HepG2 (cell line): ENCODE data around the gene AGT. TPM values are rescaled to one million over a fixed set of nuclear protein-coding genes. Genes with fewer than 3 reads are reported as not detected.

Experiments
- BRD4 ChIP-seq: sonication (generic); formaldehyde crosslinking; IDR thresholded peaks from 2 replicates; pipeline ENCODE4 v1.4.0; 2020; ENCODE audit warnings: missing genetic modification reagents
- EP300 ChIP-seq, 3 experiments: sonication (generic) in 1 of 3; formaldehyde crosslinking in 1 of 3; IDR thresholded peaks; 2 replicates each; pipeline versions ENCODE4 v1.5.1 to v1.6.1; 2011 to 2020; ENCODE audit warnings: low read depth in 2 of 3, low read length in 2 of 3, borderline replicate concordance in 1 of 3, improper control_type of control experiment in 1 of 3, mild to moderate bottlenecking in 1 of 3, missing genetic modification reagents in 1 of 3, moderate library complexity in 1 of 3
- KDM5A ChIP-seq: fragments of 200-600 bp; sonication (generic); IDR thresholded peaks from 2 replicates; pipeline ENCODE4 v1.7.0; 2018; ENCODE audit warnings: antibody characterized with exemption, mild to moderate bottlenecking, low read length, borderline replicate concordance
- NR2F1 ChIP-seq, 2 experiments: fragments of 450-650 bp in 1 of 2; formaldehyde crosslinking in 1 of 2; IDR thresholded peaks; 2 replicates each; pipeline versions ENCODE4 v1.5.0 to v1.6.1; 2016 to 2020; ENCODE audit warnings: mild to moderate bottlenecking in 1 of 2, missing compliant biosample characterization in 1 of 2, missing genetic modification reagents in 1 of 2, moderate library complexity in 1 of 2
- RBFOX2 ChIP-seq: fragments of 200-400 bp; formaldehyde crosslinking; IDR thresholded peaks from 2 replicates; pipeline ENCODE4 v1.6.1; 2017; ENCODE audit warnings: low read depth, mild to moderate bottlenecking, low read length
- ZNF225 ChIP-seq: sonication (generic); formaldehyde crosslinking; IDR thresholded peaks from 2 replicates; pipeline ENCODE4 v1.4.0; 2020; ENCODE audit warnings: mild to moderate bottlenecking, missing genetic modification reagents
- ZNF260 ChIP-seq: sonication (generic); formaldehyde crosslinking; IDR thresholded peaks from 2 replicates; pipeline ENCODE4 v1.4.0; 2020; ENCODE audit warnings: missing genetic modification reagents, low read depth, mild to moderate bottlenecking, borderline replicate concordance
- ZNF263 ChIP-seq: sonication (generic); formaldehyde crosslinking; IDR thresholded peaks from 2 replicates; pipeline ENCODE4 v1.4.0; 2020; ENCODE audit warnings: missing genetic modification reagents
- ZNF652 ChIP-seq: IDR thresholded peaks from 2 replicates; pipeline ENCODE4 v1.6.1; 2016; ENCODE audit warnings: low read depth, borderline replicate concordance
- ZNF776 ChIP-seq: sonication (generic); formaldehyde crosslinking; IDR thresholded peaks from 2 replicates; pipeline ENCODE4 v1.4.0; 2020; ENCODE audit warnings: mild to moderate bottlenecking, missing genetic modification reagents
- ZSCAN31 ChIP-seq: sonication (generic); formaldehyde crosslinking; IDR thresholded peaks from 2 replicates; pipeline ENCODE4 v1.5.0; 2020; ENCODE audit warnings: low read depth, mild to moderate bottlenecking, missing genetic modification reagents
- polyA plus RNA-seq, 8 experiments: library from polyadenylated mRNA; depleted of rRNA in 3 of 8; stranded (reverse) in 7 of 8; unstranded in 1 of 8; fragments of >200 nt; fragmentation: Illumina TruSeq in 4 of 8; extraction: Trizol in 4 of 8; gene quantifications; 2 replicates each; pipeline versions ENCODE4 v1.2.1 to v1.2.3, GENCODE V29; 2011 to 2016; ENCODE audit warnings: low read depth in 4 of 8, missing spikeins in 1 of 8, mixed read lengths in 1 of 8; ENCODE audit not compliant: insufficient read depth in 1 of 8
- total RNA-seq, 5 experiments: library from RNA; depleted of rRNA; stranded (reverse); fragments of >200 nt; fragmentation: Illumina TruSeq; extraction: Trizol; gene quantifications; 2 replicates each; pipeline ENCODE4 v1.2.3, GENCODE V29; 2016; ENCODE audit warnings: low read depth in 1 of 5
- TF ChIP-seq, protein P1 (sequence below): IDR thresholded peaks from 2 replicates; pipeline ENCODE4 v1.6.1; 2016; ENCODE audit warnings: low read depth, control low read depth
- TF ChIP-seq, protein P2 (sequence below): sonication (generic); formaldehyde crosslinking; IDR thresholded peaks from 2 replicates; pipeline ENCODE4 v1.4.0; 2020; ENCODE audit warnings: missing genetic modification reagents, mild to moderate bottlenecking, borderline replicate concordance
- TF ChIP-seq, protein P3 (sequence below): sonication (generic); formaldehyde crosslinking; IDR thresholded peaks from 2 replicates; pipeline ENCODE4 v1.4.0; 2020; ENCODE audit warnings: missing genetic modification reagents
- TF ChIP-seq, protein P4 (sequence below): IDR thresholded peaks from 2 replicates; pipeline ENCODE4 v1.6.1; 2016; ENCODE audit warnings: missing compliant biosample characterization, missing genetic modification reagents, borderline replicate concordance
- TF ChIP-seq, protein P5 (sequence below): sonication (generic); formaldehyde crosslinking; IDR thresholded peaks from 2 replicates; pipeline ENCODE4 v1.9.0; 2021; ENCODE audit warnings: missing genetic modification reagents, mild to moderate bottlenecking, borderline replicate concordance

AGT gene
- total and polyA plus RNA-seq, 2 of the 13 experiments (the other 11 are each of a cell fraction or from before 2014, with no cell fraction given): 892 to 2,071 TPM

DNA sequence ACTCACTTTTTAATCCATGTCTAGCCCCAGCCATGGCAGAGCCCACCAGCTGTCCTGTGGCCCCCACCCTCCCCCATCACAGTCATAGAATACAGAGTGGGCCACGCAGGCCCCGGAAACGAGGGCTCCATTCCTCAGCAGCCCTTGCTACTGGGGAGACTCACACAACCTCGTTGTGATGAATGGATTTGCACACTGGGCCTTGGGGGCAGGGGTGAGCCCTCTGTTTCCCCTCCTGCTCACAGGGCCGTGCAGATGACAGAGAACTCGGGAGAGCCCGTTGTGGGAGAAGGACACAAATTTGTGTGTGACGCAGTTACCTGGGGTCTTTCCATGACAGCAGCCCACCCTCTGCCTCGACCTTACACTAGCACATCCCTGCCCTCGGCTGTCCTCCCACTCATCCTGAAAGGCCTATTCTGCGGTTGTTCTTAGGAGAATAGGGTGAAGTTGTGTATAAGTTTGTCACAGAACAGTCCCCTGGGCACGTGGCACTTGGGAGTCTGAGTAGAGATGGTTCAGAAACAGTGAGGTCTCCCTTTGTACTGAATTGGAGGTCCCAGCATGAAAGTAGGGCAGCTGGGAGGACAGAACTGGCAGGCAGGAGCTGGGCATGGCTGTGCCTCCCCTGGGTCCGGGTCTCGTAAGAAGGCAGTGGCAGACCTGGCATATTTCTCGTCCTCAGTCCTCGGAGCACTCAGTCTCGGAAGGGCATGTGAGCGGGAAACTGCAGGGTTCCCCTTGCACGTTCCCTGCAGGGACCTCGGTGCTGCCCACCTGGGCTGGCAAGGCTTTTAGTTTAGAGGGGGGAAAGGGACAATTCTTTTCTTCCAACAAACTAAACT lies 6.8 kb downstream of the AGT start (continued):
- TF ChIP-seq KDM5A (no peak), ZNF260 (CRISPR knock-in tag) (no peak), EP300 (IDR thresholded peaks at IDR 0.05; ENCODE audit: low read depth in 2 of 2, low read length in 2 of 2) (no peak), EP300 (CRISPR knock-in tag; IDR thresholded peaks at IDR 0.05; ENCODE audit: borderline replicate concordance) (0 out of 2 replicates have a peak, but pooled peaks have one; percentile 16), ZSCAN31 (CRISPR knock-in tag) (no peak), ZNF263 (CRISPR knock-in tag) (0 out of 2 replicates have a peak, but pooled peaks have one; percentile 12), RBFOX2 (peak; percentile 35; the same call in 1 of the 2 replicates), ZNF776 (CRISPR knock-in tag) (no peak), ZNF225 (CRISPR knock-in tag) (0 out of 2 replicates have a peak, but pooled peaks have one; percentile 20), NR2F1 (CRISPR knock-in tag; IDR thresholded peaks at IDR 0.05) (no peak), ZNF652 (CRISPR knock-in tag) (no peak), BRD4 (no peak)
- TF ChIP-seq, protein P1, sequence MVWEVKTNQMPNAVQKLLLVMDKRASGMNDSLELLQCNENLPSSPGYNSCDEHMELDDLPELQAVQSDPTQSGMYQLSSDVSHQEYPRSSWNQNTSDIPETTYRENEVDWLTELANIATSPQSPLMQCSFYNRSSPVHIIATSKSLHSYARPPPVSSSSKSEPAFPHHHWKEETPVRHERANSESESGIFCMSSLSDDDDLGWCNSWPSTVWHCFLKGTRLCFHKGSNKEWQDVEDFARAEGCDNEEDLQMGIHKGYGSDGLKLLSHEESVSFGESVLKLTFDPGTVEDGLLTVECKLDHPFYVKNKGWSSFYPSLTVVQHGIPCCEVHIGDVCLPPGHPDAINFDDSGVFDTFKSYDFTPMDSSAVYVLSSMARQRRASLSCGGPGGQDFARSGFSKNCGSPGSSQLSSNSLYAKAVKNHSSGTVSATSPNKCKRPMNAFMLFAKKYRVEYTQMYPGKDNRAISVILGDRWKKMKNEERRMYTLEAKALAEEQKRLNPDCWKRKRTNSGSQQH (CRISPR knock-in tag): 0 out of 2 replicates have a peak, but pooled peaks have one; percentile 5
- TF ChIP-seq, protein P2, sequence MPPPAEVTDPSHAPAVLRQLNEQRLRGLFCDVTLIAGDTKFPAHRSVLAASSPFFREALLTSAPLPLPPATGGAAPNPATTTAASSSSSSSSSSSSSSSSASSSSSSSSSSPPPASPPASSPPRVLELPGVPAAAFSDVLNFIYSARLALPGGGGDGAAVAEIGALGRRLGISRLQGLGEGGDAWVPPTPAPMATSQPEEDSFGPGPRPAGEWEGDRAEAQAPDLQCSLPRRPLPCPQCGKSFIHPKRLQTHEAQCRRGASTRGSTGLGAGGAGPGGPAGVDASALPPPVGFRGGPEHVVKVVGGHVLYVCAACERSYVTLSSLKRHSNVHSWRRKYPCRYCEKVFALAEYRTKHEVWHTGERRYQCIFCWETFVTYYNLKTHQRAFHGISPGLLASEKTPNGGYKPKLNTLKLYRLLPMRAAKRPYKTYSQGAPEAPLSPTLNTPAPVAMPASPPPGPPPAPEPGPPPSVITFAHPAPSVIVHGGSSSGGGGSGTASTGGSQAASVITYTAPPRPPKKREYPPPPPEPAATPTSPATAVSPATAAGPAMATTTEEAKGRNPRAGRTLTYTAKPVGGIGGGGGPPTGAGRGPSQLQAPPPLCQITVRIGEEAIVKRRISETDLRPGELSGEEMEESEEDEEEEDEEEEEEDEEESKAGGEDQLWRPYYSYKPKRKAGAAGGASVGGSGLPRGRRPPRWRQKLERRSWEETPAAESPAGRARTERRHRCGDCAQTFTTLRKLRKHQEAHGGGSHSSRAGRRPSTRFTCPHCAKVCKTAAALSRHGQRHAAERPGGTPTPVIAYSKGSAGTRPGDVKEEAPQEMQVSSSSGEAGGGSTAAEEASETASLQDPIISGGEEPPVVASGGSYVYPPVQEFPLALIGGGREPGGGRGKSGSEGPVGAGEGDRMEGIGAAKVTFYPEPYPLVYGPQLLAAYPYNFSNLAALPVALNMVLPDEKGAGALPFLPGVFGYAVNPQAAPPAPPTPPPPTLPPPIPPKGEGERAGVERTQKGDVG: no peak
- TF ChIP-seq, protein P3, sequence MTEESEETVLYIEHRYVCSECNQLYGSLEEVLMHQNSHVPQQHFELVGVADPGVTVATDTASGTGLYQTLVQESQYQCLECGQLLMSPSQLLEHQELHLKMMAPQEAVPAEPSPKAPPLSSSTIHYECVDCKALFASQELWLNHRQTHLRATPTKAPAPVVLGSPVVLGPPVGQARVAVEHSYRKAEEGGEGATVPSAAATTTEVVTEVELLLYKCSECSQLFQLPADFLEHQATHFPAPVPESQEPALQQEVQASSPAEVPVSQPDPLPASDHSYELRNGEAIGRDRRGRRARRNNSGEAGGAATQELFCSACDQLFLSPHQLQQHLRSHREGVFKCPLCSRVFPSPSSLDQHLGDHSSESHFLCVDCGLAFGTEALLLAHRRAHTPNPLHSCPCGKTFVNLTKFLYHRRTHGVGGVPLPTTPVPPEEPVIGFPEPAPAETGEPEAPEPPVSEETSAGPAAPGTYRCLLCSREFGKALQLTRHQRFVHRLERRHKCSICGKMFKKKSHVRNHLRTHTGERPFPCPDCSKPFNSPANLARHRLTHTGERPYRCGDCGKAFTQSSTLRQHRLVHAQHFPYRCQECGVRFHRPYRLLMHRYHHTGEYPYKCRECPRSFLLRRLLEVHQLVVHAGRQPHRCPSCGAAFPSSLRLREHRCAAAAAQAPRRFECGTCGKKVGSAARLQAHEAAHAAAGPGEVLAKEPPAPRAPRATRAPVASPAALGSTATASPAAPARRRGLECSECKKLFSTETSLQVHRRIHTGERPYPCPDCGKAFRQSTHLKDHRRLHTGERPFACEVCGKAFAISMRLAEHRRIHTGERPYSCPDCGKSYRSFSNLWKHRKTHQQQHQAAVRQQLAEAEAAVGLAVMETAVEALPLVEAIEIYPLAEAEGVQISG (CRISPR knock-in tag): peak; percentile 11; the same call in 1 of the 2 replicates
- TF ChIP-seq, protein P4, sequence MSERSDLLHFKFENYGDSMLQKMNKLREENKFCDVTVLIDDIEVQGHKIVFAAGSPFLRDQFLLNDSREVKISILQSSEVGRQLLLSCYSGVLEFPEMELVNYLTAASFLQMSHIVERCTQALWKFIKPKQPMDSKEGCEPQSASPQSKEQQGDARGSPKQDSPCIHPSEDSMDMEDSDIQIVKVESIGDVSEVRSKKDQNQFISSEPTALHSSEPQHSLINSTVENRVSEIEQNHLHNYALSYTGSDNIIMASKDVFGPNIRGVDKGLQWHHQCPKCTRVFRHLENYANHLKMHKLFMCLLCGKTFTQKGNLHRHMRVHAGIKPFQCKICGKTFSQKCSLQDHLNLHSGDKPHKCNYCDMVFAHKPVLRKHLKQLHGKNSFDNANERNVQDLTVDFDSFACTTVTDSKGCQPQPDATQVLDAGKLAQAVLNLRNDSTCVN (CRISPR knock-in tag): no peak
- TF ChIP-seq, protein P5, sequence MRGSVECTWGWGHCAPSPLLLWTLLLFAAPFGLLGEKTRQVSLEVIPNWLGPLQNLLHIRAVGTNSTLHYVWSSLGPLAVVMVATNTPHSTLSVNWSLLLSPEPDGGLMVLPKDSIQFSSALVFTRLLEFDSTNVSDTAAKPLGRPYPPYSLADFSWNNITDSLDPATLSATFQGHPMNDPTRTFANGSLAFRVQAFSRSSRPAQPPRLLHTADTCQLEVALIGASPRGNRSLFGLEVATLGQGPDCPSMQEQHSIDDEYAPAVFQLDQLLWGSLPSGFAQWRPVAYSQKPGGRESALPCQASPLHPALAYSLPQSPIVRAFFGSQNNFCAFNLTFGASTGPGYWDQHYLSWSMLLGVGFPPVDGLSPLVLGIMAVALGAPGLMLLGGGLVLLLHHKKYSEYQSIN (CRISPR knock-in tag): no peak
